ENCODE results near the gene TWSG1. TPM values are rescaled to one million over a fixed set of nuclear protein-coding genes. Genes with fewer than 3 reads are reported as not detected.
A peak's percentile ranks its signal among the peaks of the same experiment; 100 is the strongest.
"Not testable (repeated sequence)": the region's sequence is repeated elsewhere in the genome, so short reads cannot be mapped to it uniquely, and the experiment has no call there.

The TWSG1 gene
- total RNA-seq, 1 donor from 2014 or later: 149 TPM

DNA sequence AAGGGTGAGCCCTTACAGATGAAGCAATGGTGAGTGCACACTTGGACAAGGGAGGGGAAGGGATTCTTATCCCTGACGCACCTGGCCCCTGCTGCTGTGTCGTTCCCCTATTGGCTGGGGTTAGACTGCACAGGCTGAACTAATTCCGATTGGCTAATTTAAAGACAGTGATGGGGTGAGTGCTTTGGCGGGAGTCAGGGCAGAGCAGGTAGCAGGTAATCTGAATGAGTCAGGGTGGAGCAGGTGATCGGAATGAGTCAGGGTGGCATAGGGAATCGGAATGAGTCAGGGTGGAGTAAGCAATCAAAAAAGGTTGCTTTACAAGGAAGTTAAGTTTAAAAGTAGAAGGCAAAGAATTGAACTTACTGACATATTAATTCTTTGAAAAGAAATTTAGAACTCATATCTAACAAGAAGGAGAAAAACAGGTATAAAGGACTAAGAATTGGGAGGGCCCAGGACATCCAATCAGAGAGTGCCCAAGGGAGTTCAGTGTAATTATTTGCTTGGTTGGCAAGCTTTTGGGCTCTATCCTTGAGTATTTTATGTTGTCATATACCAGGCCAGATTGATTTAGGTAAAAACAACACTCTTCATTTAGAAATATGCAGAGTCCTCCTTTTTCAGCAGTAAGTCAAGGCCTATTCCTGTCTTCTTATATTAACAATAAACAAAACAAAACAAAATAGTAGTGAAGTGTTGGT is 88.4 kb downstream of the TWSG1 start:
- DNase-seq (ENCODE audit: low spot score): no peak

DNA sequence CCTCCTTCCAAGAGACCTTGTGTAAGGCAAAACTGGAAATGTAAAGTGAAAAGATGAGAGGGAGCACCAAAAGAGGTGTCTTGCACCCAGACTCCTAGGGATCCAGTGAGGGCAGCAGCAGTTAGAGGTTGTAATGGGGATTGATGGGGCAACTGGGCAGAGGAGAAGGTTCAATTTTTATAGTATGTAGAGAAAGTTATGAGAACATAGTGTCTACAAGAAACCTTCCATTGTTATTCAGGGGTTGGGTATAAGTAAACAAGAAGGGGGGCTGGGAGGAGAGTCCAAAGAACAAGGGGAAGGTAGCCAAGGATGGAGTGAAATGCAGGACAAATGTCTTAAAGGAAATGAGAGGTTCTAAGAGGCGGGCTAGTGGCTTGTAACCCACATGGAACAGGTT is 89.1 kb downstream of the TWSG1 start:
- DNase-seq (ENCODE audit: low spot score): not testable (repeated sequence)

DNA sequence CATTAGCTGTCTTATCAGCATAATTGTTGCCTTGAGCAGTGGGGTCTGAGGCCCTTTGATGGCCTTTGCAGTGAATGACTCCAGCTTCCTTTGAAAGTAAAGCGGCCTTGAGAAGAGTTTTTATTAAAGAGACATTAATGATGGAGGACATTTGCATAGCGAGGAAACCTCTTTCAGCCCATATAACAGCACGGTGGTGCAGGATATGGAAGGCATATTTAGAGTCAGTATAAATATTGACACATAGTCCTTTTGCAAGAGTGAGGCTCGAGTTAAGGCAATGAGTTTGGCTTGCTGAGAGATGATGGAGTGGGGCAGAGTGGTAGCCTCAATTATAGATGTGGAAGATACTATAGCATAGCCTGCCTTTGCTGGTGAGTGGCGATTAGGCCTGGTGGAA is 89.7 kb downstream of the TWSG1 start:
- not testable (repeated sequence) for DNase-seq (ENCODE audit: low spot score)

DNA sequence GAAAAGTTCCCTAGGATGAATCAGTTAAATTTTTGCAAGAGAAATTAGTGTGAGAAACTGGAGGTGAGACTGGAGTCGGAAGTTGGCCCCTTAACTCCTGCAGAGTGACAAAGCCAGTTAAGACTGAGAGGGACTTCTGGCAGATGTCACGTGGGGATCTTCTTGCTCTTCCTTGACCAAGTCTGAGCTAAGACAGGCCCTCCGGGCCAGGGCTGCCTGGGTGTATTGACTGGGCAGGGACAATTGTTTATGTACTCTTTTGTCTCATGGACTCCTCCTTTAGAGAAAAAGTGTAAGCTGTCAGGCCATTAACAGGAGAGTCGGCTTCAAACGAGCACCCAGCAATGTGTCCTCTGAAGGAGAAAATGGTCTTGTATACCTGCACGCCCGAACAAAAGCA is 92.2 kb downstream of the TWSG1 start:
- DNase-seq (ENCODE audit: low spot score): no peak

DNA sequence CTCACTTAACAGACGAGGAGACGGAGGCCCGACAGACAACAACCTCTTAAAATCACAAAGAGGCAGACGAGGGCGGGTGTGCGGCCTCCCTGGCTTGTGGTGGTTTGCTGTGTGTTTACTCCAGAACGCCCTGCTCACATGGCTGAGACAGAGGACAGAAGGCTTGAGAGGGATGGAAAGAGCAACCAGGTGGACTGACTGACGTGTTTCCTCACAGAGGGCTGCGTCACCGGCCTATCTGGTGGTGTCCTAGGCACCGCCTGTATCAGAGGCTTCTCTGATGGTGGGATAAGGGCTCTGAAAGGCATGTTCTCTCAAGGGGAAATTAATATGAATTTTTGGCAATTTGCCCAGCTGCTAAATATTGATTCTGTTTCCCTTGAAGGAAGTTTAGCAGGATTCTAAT is 93.7 kb downstream of the TWSG1 start:
- DNase-seq (ENCODE audit: low spot score): no peak

DNA sequence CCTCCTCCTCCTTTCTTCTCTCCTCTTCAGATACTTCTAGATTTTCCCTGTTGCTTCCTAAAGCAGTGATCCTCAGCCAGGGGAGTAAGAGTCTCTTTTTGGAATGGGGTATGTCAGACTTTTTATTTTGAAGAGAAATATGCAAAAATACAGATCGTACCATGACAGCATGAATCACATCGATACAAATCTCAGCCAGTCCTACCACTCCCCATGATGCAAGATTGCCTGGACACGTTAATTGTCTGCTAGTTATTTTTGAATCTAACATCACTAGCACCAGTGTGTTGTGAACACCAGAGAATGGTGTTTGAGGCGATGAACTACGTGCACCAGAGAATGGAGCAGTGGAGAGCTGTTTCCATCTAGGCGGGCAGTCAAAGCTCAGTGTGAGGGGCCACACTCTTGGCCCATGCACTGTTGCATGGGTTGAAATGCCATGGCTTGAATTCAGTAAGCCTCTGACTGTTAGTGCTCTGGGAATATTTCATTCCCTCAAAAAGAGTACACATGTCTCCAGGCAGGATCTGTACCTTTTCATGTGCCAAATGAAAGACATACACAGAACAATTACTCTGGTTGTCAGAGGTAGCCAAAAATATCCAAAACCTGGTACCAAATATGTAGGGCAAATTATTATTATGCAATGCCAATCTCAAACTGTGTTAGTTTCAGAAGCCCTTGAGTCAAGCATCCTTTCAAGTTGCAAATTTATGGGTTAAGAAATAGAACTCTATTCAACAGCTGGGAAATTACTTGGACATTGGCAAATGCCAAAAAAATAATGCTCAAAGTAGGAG is 94.5 kb downstream of the TWSG1 start:
- DNase-seq (ENCODE audit: low spot score): no peak

DNA sequence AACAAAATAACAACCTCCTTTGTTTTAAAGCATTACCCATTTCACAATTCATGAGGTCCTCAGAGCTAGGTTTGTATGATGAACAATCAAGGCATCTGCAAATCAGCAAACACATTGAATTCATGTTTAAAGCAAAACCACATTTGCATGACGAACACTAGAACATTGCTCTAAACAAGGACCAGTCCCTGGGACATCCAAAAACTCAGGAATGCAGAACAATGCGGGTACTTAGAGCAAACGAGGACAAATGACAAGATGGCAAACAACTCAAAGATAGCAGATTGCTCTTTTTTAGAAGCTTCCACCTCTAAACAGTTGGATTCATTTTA is 95.1 kb downstream of the TWSG1 start:
- no peak for DNase-seq (ENCODE audit: low spot score)

DNA sequence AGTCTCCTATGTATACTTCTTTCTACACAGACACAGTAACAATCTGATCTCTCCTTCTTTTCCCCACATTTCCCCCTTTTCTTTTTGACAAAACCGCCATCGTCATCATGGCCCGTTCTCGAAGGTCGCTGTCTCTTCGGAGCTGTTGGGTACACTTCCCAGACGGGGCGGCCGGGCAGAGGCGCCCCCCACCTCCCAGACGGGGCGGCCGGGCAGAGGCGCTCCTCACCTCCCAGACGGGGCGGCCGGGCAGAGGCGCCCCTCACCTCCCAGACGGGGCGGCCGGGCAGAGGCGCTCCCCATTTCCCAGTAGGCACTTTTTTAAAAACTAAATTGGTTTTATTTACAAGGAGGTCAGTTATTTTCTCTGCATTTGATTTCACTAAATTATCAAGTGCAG is 95.7 kb downstream of the TWSG1 start:
- DNase-seq (ENCODE audit: low spot score): not testable (repeated sequence)

DNA sequence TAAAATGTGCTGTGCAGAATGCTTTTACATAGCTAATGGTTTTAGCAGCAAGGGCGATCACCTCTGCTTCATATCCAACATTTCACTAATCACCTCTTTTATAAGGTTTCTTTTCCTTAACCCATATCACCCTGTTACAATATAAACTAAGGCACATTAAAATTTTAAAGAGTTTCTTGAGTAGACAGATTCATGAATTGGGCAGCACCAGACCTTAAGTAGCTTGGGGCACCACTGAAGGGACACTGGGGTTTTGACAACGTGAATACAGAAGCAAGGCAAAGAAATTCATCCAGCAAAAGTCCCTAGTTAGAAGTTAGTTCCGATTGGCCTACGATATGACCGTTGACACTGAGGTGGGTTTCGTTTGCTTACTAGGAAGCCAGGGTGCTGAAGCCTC is 96.7 kb downstream of the TWSG1 start:
- DNase-seq (ENCODE audit: low spot score): no peak

DNA sequence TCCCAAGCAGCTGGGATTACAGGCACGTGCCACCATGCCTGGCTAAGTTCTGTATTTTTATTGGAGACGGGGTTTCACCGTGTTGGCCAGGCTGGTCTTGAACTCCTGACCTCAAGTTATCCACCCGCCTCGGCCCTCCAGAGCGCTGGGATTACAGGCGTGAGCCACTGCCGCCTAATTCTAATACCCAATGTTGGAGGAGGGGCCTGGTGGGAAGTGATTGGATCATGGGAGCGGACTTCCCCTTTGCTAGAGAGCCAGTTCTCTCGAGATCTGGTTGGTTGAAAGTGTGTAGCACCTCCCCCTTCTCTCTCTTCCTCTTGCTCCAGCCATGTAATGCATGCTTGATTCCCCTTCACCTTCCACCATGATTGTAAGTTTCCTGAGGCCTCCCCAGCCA is 98.5 kb downstream of the TWSG1 start:
- not testable (repeated sequence) for DNase-seq (ENCODE audit: low spot score)

DNA sequence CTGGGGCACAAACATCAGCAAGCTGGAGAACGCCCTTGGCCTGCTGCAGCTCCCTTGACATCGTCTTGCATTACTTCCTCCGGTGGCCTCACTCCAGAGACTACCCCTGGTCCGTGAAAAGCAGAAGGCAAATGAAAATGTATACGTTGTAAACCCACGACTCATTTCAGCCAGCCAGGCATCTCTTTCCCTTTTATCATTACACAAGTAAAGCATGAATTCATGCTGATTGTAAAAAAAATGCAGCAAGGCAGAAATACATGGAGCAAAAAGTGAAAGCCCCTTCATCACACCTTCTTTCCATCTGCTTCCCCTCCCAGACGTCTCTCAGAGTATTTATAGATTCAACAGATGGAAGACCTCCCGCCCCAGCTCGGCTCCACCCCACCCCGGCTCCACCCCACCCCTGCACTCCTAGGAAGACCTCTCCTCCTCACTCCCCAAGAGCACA is 99.1 kb downstream of the TWSG1 start:
- peak; percentile 47 for DNase-seq (ENCODE audit: low spot score)

DNA sequence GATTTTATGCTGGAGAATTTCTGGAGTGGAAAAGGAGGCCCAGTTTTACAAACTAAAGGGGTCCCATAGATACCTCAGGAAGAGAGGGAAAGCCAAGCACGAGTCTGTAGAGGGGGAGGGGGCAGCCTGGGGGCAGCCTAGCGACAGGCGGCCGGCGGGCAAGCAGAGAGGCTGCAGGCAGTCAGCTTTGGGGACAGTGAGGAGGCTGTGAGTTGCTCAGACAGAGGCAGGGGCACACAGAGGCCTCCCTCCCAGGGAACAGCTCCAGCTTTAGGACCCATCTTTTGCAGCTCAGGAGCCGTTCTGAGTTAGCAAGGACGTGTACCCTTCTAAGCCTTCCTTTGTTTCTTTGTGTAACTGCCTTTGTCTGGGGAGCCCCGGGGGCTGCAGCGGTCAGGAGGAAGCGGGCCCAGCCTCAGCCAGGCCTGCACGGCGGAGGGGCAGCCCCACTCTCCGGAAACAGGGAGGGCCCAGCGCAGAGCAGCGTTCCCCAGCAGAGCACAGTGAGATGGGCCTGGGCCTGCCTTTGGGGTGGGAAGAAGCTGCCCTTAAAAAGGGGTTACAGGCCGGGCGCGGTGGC is 99.6 kb downstream of the TWSG1 start:
- no peak for DNase-seq (ENCODE audit: low spot score)

DNA sequence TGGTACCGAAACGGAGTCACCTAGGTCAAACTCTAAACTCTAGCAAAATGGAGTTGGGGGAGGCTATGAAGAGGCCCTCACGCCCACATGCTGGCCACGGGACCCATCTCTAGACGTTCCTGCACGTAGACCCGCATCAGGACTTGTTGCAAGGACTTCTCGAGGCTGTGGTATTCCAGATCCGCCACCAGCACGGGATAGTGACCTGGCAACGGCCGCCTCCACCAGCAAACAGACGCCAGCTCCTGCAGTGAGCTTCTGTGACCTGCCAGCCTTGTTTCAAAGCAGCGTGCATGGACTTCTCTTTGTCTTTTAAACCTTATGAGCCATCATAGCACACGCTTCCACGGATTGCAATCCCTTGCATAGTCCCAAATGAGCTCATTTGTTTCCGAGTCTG is 100.5 kb downstream of the TWSG1 start:
- DNase-seq (ENCODE audit: low spot score): no peak

DNA sequence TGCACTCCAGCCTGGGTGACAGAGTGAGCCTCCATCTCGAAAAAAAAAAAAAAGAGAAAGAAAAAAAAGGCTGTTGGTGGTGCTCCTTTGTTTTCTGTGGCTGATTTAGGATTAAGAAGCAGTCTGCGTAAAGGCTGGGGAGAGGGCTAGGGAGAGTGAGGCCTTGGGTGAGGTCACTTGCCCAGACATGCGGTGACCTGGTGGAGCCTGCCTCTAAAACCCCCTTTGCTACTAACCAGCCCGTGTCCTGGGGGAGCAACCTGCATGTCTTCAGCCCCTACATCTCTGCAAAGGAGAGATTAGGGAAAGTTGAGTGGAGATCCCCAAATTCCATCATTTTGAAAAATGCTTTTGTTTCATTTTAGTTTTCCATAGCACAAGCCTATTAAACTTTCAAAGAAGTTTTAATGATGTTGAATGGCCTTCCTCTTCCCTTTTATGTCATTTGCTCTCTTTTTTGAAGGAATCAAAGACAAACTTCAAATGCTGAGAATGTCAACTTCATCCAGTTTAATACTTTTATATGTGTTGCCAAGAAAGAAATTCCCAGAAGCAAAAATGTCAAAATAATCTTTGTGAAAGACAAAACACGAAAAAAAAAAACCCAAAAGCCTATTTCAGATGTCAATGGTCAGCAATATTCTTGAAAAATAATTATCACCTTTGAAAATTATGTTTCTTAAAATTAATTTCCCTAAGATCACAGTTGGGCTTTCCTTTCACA is 101.8 kb downstream of the TWSG1 start:
- DNase-seq (ENCODE audit: low spot score): peak; percentile 69

DNA sequence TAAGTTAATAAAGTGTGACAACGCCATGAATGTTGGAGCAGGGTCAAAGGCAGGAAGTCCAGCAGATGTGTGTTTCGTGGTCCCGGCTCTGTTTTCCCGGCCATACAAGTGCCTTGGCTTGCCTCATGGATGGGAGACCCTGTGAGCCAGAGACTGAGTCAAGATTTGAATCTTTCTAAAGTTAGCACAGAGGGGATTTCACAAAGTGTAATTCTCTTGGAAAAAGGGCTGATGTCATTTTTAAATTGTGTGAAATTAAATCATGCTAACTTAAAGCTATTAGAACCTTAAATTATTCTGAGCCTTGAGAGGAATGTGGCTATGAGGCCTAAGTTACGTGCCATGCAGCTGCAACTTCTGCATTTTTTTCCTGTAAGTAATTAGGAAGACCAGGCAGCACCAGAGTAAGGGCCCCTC is 102.5 kb downstream of the TWSG1 start:
- DNase-seq (ENCODE audit: low spot score): peak; percentile 41

DNA sequence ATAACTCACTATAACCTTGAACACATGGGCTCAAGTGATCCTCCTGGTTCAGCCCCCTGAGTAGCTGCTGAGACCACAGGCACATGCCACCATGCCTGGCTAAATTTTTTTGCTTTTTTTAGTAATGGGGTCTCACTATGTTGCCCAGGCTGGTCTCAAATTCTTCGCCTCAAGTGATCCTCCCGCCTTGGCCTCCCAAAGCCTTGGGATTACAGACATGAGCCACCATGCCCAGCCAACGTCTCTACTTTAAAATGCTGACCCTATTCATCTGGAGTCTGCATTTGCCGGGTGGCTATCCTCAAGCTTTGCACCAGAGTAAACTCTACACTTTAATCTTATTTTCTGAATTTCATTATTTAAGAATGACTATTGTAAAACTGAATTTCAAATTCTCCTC is 103.1 kb downstream of the TWSG1 start:
- no peak for DNase-seq (ENCODE audit: low spot score)

DNA sequence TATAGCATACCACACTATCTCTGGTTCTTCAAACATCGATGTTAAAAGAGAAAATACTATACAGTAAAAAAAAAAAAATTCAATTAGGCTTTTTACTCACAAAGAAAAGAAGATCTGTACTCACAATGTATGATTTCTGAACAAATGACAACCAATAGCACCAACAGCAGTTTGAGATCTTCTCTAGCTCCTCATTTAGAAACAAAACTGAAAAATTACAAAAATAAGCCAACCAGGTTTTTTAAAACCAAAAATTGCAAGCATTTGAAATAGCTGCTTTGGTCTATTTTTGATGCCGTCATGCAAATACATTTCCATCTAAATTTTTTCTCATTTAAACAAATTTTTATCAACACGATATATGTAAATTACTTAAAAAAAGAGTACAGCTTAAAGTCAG is 106.5 kb downstream of the TWSG1 start:
- DNase-seq (ENCODE audit: low spot score): no peak

DNA sequence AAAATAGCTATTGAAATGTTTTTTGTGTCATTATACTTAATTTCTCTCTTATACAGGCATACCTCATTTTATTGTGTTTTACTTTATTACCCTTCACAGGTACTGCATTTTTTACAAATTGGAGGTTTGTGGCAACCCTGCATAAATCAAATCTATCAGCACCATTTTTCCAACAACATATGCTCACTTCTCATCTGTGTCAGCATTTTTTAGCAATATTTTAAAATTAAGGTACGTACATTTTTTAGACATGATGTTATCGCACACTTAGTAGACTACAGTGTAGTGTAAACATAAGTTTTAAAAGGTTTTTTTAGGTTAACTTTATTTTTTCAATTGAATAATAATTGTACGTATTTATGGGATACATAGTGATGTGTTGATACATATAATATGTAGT is 110.0 kb downstream of the TWSG1 start:
- no peak for DNase-seq (ENCODE audit: low spot score)

DNA sequence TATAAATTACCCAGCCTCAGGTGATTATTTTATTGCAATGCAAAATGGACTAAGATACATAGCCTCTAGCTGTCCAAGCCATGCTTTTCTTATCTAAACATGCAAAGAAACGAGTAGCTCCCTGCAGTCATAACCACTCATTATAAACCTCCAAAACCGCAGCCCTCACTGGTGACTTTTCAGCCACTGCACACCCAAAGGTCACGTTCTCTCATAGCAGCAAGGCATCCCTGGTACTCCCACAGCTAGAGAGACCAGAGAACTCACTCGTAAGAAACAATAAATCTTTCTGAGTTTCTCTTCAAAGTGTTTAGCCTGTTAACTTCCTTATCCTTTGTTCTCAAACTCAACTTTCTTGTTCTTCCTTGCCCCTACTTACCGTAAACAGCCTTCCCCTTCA is 112.3 kb downstream of the TWSG1 start:
- no peak for DNase-seq (ENCODE audit: low spot score)

DNA sequence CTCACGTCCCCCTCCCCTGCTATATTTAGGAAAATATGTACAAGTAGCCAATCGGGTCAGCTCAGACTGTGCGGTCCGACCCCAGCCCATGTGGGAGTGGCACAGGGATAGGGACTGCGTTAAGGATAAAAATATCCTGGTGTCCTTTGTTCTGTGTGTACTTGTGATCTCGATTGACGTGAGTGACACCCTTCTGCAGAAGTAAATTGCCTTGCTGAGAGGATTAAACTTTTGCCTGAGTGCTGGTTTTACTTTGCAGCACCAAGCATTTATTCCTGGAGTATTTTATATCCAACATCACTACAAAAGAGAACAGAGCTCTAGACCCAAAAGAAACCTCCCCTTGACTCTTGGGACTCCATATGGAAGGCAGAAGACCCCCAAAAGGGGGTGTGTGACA is 112.8 kb downstream of the TWSG1 start:
- DNase-seq (ENCODE audit: low spot score): no peak

DNA sequence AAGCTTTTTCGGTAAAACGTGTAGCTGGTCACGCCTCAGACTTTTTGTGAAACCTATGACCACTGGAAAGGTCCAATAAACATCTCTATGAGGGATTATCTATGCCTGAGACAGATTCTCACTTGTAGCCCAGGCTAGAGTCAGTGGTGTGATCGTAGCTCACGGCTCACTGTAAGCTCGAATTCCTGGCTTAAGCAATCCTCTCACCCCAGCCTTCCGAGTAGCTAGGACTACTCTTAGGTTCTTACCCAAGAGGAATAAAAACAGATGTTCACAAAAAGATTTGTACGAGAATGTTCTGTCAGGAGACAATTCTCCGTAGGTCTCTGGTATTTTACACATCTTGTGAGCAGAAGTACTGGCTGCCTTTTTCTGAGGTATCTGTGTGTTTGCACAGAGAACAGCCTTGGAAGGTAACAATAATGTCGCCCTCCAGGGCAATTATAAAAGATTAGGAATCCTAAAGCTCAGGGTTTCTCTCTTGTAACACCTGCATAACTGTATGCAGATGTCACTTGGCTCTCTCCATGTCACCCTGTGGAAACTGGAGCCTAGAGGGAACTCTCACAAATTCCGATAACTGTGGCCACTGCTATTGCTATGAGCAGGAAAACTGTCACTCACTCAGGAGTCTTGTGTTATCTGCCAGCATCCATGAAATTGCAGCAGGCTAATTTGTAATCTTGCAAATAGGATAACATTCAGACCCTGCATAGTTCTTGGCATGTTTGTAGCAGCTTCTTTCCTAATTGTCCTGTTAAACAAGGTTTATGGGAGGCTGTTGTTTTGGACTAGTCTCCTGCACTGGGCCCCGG is 115.2 kb downstream of the TWSG1 start:
- DNase-seq (ENCODE audit: low spot score): no peak
